ENCODE measurements around the gene PTTG1IP2.

PTTG1IP2 gene

GRCh38 chr7:90459888-90460287, 9.6 kb upstream of the PTTG1IP2 start:
- no peak for TF ChIP-seq POLR2AphosphoS5 (IDR thresholded peaks at IDR 0.05; ENCODE audit: low read depth, low read length)
- no peak for TF ChIP-seq REST (IDR thresholded peaks at IDR 0.05; ENCODE audit: insufficient read depth in 1 of 2, low read depth in 2 of 2, low read length in 2 of 2)
- no peak for TF ChIP-seq FOXP2 (optimal IDR thresholded peaks at IDR 0.05; ENCODE audit: borderline replicate concordance, extremely low read depth, extremely low read length, insufficient read depth)
- no peak for TF ChIP-seq TAF1 (IDR thresholded peaks at IDR 0.05; ENCODE audit: borderline replicate concordance, insufficient read depth, low read length)
- no peak for TF ChIP-seq SIN3A (IDR thresholded peaks at IDR 0.05; ENCODE audit: borderline replicate concordance, insufficient read depth, low read length)

DNA sequence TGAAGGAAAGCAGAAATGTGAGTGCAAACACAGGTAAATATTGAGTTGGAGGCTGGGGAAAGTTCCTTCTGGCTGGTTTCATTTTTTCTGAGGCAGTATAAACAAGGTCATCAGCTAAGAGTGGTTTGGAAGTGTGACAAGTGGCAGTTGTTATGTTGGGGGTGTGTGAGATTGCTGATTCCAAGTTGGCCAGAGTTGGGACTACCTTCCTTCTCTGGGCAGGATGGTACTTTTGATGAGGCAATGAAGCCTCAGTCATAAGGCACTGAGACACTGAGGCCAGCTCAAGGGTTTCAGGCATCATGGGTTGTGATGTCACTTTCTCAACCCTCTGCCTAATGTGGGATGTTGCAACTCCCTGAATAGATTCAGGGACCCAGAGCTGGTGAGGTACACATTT, 8.2 kb upstream of the PTTG1IP2 start:
- TF ChIP-seq SIN3A (IDR thresholded peaks at IDR 0.05; ENCODE audit: borderline replicate concordance, insufficient read depth, low read length): no peak

DNA sequence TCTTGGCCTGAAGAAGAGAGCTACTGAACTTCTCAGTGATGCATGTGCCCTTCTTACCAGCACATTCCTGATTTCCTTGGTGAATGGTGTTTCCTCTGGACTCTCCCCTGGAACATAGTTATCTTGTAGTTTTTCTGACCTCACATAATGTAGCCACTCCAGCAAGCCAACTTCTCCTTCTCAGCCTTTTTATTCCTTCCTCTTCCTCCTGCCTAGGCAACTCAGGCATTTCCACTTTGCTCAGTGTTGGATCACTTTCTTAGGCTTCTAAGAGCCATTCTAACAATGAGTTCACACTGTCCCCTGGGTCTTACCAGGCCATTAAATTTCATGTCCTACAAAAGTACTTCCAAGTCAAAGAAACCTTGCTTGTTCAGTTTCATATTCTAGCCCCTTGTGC, 3.6 kb upstream of the PTTG1IP2 start:
- TF ChIP-seq SIN3A (IDR thresholded peaks at IDR 0.05; ENCODE audit: borderline replicate concordance, insufficient read depth, low read length) (no peak), FOXP2 (optimal IDR thresholded peaks at IDR 0.05; ENCODE audit: borderline replicate concordance, extremely low read depth, extremely low read length, insufficient read depth) (no peak), REST (IDR thresholded peaks at IDR 0.05; ENCODE audit: insufficient read depth in 1 of 2, low read depth in 2 of 2, low read length in 2 of 2) (no peak), TAF1 (IDR thresholded peaks at IDR 0.05; ENCODE audit: borderline replicate concordance, insufficient read depth, low read length) (no peak), POLR2AphosphoS5 (IDR thresholded peaks at IDR 0.05; ENCODE audit: low read depth, low read length) (no peak)

DNA sequence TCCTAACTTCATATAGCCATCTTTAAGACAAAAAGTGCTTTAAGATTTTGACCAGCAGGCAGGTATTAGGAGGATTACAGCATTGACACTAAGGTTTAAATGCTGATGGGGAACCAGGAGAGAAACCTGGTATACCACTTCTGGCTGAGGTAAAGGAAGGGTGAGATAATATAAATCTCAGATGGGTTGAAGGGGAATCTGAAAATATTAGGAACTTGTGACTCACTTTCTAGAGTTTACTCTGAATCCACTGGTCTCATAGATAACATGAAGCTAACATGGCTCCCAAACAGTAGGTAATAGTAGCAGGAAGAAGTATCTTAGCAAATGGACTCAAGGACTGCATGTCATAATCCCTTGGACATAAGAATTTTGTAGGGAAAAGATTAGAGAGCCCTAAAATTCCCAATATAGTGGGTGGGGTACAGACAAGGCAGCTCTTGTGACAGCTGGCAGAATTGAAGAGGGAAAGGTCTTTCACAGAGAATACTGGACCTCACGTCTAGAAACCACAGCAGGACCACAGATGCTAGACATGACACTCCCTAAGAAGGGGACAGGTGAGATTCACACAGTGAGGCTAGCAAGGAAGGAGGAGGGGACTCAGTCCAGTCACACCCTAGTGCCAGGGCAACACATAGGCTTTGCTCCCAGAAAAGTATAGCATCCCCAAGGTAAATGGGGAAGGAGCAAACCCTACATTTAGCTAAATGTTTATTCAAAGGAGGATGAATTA, 3.5 kb downstream of the PTTG1IP2 start:
- TF ChIP-seq POLR2AphosphoS5 (IDR thresholded peaks at IDR 0.05; ENCODE audit: low read depth, low read length) (no peak), FOXP2 (optimal IDR thresholded peaks at IDR 0.05; ENCODE audit: borderline replicate concordance, extremely low read depth, extremely low read length, insufficient read depth) (no peak), REST (IDR thresholded peaks at IDR 0.05; ENCODE audit: insufficient read depth in 1 of 2, low read depth in 2 of 2, low read length in 2 of 2) (no peak), SIN3A (IDR thresholded peaks at IDR 0.05; ENCODE audit: borderline replicate concordance, insufficient read depth, low read length) (no peak)

GRCh38 chr7:90473814-90474213, 4.4 kb downstream of the PTTG1IP2 start:
- TF ChIP-seq REST (IDR thresholded peaks at IDR 0.05; ENCODE audit: insufficient read depth in 1 of 2, low read depth in 2 of 2, low read length in 2 of 2): no peak
- no peak for TF ChIP-seq POLR2AphosphoS5 (IDR thresholded peaks at IDR 0.05; ENCODE audit: low read depth, low read length)
- no peak for TF ChIP-seq SIN3A (IDR thresholded peaks at IDR 0.05; ENCODE audit: borderline replicate concordance, insufficient read depth, low read length)
- TF ChIP-seq FOXP2 (optimal IDR thresholded peaks at IDR 0.05; ENCODE audit: borderline replicate concordance, extremely low read depth, extremely low read length, insufficient read depth): no peak
- no peak for TF ChIP-seq TAF1 (IDR thresholded peaks at IDR 0.05; ENCODE audit: borderline replicate concordance, insufficient read depth, low read length)
